NCI-H2107 treated with DMSO at 0.1 percent for 48 hours (cell line): Measurements from ENCODE around the gene GAN.

Experiments used
- DNase-seq: peaks from one replicate; lab custom pipeline; 2025; ENCODE audit not compliant: unreplicated experiment; lab: John Stamatoyannopoulos, UW

The GAN gene

DNA sequence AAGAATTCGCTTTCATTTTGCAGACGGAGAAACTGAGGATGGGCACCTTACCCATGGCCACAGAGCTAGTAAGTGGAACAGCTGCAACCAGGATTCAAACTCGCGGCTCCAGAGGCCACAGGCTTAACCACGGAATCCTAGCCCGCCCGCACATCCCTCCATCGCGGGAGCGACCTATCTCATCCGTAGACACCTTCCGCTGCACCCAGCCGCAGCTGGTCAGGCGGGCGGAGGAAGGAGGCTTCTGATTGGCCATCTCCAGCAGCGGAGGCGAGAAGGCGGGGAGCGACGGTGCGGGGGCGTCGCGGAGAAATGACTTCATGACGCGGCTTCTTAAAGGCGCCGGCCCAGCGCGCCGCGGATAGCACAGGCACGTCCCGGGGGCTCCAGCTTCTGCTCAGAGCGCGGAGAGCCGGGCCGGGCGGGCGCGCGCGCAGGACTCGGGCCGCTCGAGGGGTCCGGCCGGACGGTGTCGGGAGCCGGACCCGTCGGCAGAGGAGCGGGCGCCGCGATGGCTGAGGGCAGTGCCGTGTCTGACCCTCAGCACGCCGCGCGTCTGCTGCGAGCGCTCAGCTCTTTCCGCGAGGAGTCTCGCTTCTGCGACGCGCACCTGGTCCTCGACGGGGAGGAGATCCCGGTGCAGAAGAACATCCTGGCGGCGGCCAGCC lies at the start of gene GAN:
Gene GAN (plus strand): TSS at position 360 of the 668 bp plus-strand sequence. CDS start 152 bp downstream, at position 512.
- DNase-seq, result peak; percentile 85

DNA sequence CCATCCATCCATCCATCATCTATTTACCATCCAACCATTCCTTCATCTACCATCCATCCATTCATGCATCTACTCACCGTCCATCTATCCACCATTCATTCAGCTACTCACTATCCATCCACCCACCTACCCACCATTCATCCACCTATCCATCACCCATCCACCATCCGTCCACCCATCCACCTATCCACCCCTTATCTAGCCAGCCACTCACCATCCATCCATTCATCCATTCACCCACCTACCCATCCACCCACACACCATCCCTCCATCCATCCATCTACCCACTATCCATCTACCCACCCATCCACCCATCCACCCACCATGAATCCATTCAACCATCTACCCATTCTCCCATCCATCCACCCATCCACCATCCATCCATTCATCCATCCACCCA lies 49.7 kb upstream of the GAN start:
- DNase-seq, result no peak

GRCh38 chr16:81265658-81266451 lies 48.9 kb upstream of the GAN start:
- DNase-seq, result no peak

DNA sequence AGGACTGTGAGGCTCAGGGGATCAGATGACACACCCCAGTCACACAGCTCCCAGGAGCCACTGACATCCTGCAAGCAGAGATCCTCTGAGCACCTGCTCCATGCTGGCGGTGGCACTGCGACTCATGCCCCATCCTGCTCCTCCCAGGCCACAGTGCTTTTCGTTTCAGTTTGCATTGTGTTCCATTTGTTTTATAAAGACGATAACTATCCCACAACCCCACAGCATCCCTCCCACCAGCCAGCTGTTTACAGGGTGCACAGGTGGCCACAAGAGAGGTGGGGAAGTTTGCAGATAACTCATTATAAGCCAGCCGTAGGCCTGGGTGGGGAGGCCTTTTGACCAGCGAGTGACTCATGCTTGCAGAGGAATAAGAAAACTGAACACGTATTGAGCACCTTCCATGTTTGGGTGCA lies 48.1 kb upstream of the GAN start:
- DNase-seq, result peak; percentile 68

DNA sequence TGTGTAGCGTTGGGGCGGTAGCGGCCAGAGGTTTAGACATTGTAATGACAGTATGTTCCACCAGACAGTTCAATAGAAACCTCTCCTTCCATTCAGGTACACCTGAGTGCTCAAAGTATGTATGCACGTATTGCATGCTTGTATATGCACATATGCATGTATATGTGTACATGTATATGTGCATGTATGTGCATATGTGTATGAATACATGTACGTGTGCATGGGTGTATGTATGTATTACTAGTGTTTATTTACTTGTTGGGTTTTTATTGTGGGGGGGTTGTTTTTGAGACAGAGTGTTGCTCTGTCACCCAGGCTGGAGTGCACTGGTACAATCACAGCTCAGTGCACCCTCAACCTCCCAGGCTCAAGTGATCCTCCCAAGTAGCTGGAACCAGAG lies 46.3 kb upstream of the GAN start:
- no peak for DNase-seq

DNA sequence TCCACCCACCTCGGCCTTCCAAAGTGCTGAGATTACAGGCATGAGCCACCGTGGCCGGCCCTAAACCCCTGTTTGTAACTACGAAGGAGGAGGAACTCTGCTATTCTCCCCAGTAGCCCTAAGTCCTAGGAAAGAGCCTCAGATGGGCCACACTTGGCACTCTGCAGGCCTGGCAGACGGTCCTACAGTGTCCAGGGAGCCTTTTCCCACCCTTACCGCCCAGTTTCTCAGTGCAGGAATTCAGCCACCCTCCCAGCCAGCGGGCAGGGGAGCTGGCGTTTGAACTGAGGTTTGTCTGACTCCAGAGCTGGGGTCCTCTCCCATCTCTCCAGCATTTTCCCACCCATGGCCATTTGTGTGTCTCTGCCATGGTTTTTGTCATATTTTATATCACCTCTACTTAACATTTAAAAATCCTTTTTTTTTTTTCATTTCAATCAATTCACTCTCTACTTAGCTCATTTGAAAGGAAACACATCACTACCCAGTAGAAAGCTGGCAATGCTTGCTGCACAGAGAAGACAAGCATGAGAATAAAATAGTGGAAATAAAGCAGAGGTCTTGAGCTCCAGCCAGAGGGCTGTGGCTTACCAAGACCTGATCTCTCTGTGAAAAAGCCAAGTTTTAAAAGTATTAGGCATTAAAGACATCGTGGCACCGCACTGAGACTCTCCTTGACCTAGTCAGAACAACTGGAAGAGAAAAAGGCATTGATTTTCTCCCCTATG lies 41.4 kb upstream of the GAN start:
- no peak for DNase-seq

DNA sequence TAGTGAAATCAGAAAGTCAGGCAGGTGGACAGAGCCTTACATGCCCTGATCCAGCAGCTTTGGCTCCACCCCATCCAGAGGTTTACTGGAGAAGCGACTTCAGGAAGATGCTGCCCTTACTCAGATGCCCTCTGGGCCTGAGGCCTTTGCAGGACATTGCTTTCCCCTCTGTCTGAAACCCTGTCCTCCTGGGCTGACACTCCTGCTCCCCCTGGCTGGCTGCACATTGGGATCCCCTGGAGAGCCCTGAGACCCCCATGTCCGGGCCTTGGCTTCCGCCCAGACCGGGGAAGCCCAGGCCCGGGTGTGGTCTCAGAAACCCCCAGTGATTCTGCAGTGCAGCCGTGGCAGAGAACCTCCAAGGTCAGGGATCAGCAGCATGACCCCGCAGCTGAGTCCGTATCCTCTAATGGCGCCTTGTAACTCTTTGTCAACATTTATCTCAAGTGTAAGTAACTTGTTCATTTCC lies 39.7 kb upstream of the GAN start:
- DNase-seq, result no peak

DNA sequence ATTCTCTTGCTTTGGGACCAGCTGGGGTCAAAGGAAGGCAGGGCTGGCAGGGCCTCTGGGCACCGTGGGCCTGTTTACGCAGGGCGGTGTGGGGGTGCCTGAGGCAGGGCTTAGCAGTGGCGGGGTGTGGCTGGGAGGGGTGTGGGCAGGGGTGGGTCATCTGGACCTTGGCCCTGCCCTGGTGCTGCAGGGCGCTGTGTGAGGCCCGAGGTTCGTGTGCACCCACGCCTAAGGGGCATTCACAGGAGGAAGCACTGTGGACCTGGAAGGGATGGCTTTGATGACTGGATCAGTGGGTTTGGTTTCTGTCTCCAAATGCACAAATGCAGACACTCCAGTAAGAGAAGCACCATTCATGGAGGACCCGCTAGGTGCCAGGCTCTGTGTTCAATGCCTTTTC lies 39.0 kb upstream of the GAN start:
- no peak for DNase-seq

- DNase-seq, result no peak
These were observed 38.4 kb upstream of the GAN start for GRCh38 chr16:81276323-81276722.

- no peak for DNase-seq
These were observed 37.2 kb upstream of the GAN start for GRCh38 chr16:81277541-81278080.

DNA sequence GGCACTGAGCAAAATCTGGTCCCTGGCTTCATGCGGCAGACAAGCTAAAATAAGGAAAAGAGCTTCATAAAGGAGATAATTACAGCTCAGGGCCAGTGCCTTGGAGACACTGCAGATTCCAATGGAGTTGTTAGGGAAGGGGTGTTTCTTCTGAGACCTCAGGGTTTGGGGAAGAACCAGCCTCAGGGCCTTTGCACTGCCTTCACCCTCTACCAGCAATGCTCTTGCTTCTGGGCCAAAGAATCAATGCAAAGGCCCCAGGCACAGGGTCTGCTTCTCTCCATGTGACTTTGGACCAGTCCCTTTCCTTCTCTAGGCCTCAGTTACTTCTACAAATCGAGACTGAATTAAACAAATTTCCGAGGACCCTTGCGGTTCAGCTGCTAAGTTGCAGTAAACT lies 36.2 kb upstream of the GAN start:
- no peak for DNase-seq

DNA sequence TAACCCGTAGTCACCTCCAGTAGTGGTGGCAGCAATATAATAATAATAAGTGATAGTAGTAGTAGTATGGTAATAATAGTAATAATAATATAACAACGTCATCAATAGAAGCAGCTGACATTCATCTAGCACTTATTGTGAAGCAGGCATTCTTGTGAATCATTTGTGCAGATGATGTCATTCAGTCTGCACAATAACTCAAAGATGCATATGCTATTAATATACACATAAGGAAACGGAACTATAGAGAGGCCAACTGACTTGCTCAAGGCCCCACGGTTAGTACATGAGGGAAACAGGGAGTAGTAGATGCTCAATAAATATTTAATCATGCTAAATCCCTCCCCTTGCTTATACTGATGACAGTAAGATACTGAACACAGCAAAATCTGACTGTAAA lies 35.4 kb upstream of the GAN start:
- DNase-seq, result no peak

DNA sequence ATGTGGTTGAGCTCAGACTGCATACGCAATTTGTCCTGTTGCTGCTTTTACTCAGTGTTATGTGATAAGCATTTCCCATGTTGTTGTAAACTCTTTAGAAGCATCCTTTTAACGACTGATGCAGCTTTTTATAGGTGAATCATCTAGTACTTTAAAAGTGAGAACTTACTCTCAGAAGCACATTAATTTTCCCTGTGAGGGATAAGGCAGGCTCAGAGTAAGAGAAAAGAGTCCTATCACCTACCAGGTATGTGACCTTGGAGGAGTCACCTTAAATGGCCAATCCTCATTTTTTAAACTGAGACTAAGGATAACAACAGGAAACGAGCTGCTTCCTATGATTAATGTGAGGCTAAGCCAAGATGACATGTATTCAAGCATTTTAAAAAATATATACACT lies 34.4 kb upstream of the GAN start:
- DNase-seq, result no peak

DNA sequence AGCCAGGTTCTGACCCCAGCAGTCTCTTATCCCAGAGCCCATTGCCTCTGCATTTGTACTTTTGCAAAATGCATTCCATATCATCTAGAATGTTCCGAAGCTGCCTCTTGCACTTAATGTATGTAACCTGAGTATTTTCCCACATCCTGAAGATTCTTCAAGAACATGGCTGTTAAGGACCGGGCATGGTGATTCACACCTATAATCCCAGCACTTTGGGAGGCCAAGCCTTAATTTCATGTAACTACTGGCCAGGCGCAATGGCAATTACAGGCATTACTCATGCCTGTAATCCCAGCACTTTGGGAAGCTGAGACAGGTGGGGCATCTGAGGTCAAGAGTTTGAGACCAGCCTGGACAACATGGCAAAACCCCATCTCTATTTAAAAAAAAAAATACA lies 31.7 kb upstream of the GAN start:
- DNase-seq, result no peak

GRCh38 chr16:81284995-81285600 lies 29.7 kb upstream of the GAN start:
- no peak for DNase-seq

GRCh38 chr16:81286190-81286589 lies 28.6 kb upstream of the GAN start:
- no peak for DNase-seq

DNA sequence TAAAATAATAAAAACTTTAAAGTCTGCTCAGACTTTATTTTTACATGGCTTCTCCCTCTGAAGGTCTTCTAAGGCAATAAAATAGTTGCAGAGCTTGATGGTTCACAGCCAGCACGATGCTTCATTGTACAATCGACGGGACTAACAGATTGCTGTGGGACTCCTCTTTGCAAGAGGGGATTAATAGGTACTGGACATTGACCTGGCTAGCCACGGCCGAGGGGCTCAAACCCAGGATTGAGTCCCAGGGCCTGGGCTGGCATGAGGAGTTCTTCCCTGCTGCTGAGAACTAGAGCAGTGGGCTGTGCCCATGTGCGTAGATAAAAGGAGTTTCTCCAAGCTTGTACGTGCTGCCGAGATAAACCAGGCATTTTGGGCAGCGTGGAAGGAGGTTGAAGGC lies 23.6 kb upstream of the GAN start:
- DNase-seq, result no peak

GRCh38 chr16:81292936-81293335 lies 21.8 kb upstream of the GAN start:
- no peak for DNase-seq

DNA sequence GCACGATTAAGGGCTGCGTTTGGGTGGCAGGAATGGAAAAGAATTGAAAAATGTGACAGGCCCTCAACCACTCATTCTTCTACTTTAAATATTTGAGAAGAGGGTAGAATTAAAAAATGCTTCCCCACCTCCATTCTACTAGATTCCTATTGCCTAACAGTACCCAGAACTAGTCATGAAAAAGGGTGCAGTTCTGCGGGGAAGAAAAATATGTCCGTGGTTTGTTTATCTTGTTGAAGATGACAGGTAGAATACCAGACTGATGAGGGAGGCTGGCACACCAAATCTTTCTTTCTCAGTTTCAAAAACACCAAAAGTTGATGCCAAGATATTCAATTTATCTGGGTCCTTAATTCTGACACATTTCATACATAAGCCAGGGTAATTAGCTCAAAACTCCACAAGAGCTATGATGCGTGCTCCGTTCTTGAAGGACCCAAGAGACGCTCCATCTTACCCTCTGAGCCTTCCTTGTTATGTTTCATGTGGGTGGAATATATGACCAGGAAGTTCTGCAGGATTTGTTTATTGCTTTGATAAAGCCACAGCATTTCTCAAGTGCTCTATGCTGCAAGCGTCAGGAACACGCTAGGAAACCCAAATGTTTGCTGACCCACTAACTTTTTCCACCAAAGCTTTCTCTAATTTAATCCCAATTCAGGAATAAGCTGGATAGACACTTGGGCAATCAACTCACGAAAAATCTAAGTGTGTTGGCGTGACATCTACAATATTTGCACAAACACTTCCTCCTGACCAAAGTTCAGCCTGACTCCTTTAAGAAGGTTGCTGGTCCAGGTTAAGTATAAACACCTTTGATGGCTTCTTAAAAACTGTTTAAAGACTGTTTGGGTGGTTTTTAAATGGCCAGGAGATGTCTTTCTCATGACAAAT lies 20.6 kb upstream of the GAN start:
- DNase-seq, result no peak

GRCh38 chr16:81296631-81297030 lies 18.1 kb upstream of the GAN start:
- DNase-seq, result no peak
